Thoracic aorta (tissue), 2 donors: ENCODE results near the gene CDKN2AIP. TPM values are rescaled to one million over a fixed set of nuclear protein-coding genes. Genes with fewer than 3 reads are reported as not detected.
"Not testable (repeated sequence)": the region's sequence is repeated elsewhere in the genome, so short reads cannot be mapped to it uniquely, and the experiment has no call there.

Experiments used
- ATAC-seq: fragments of 150-250 bp; one replicate; pipeline ENCODE4 v1.8.0; 2017; ENCODE audit warnings: low read depth; ENCODE audit not compliant: insufficient number of reproducible peaks, low FRiP score
- DNase-seq: peaks from one replicate; pipeline ENCODE4 v3.0.0-alpha.2; 2020; ENCODE audit warnings: low spot score
- H3K27ac ChIP-seq, 2 donors: fragments of 200-600 bp; sonication (generic); 1 replicate in 1 of 2; 2 replicates in 1 of 2; pipeline ENCODE4 v1.5.1; 2016; ENCODE audit warnings: mild to moderate bottlenecking in 2 of 2, moderate library complexity in 2 of 2
- H3K27me3 ChIP-seq: fragments of 200-600 bp; sonication (generic); replicated peaks from 2 replicates; pipeline ENCODE4 v1.6.0; 2016; ENCODE audit warnings: mild to moderate bottlenecking; ENCODE audit not compliant: insufficient read depth
- H3K36me3 ChIP-seq: fragments of 200-600 bp; sonication (generic); one replicate; pipeline ENCODE4 v1.5.1; 2016
- H3K4me1 ChIP-seq, 2 donors: fragments of 200-600 bp; sonication (generic); 1 replicate in 1 of 2; 2 replicates in 1 of 2; pipeline versions ENCODE4 v1.5.1 to v1.6.0; 2016; ENCODE audit warnings: low read depth in 2 of 2, mild to moderate bottlenecking in 1 of 2; ENCODE audit not compliant: control insufficient read depth in 1 of 2
- H3K4me3 ChIP-seq: fragments of 200-600 bp; sonication (generic); 2 replicates; pipeline ENCODE4 v1.5.1; 2016; ENCODE audit warnings: mild to moderate bottlenecking
- H3K9me3 ChIP-seq: fragments of 200-600 bp; sonication (generic); 2 replicates; pipeline ENCODE4 v1.5.1; 2016
- total RNA-seq, 2 donors: library from RNA; depleted of rRNA; stranded (reverse); fragments of >200 nt; gene quantifications; one replicate each; pipeline versions ENCODE4 v1.1.0 to v1.2.3, GENCODE V29; 2016
- TF ChIP-seq, protein P1 (sequence below): fragments of 200-600 bp; sonication (generic); IDR thresholded peaks from one replicate; pipeline ENCODE4 v1.5.1; 2019; ENCODE audit warnings: antibody characterized with exemption

Gene CDKN2AIP
- total RNA-seq, 2 donors from 2014 or later = 12.9 to 20.5 TPM

DNA sequence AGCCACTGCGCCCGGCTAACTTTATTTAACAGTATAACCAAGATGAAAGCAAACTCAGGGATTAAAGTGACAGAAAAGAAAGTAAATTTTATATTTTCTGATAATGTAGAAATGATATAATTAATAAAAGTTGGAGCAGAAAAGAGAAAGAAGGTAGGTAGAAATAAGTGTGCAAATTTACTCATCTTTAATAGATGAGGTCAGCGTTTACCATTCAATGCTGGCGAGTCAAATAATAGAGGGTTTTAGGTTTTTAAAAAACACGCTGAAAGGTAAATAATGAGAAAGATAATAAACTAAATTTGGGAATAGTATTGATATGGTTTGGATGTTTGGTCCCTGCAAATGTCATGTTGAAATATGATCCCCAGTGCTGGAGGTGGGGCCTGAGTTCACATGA, 13.6 kb downstream of the CDKN2AIP start:
- Histone ChIP-seq H3K4me3 (no peak overlapping the region), H3K36me3 (no peaks in the 10 kb centered on the region), H3K9me3 (no peaks in the 10 kb centered on the region), H3K4me1 (no peaks in the 10 kb centered on the region), H3K27me3 (no peaks in the 10 kb centered on the region), H3K27ac (no peak overlapping the region)
- DNase-seq (no peak), ATAC-seq (no peak)
- TF ChIP-seq, protein P1, sequence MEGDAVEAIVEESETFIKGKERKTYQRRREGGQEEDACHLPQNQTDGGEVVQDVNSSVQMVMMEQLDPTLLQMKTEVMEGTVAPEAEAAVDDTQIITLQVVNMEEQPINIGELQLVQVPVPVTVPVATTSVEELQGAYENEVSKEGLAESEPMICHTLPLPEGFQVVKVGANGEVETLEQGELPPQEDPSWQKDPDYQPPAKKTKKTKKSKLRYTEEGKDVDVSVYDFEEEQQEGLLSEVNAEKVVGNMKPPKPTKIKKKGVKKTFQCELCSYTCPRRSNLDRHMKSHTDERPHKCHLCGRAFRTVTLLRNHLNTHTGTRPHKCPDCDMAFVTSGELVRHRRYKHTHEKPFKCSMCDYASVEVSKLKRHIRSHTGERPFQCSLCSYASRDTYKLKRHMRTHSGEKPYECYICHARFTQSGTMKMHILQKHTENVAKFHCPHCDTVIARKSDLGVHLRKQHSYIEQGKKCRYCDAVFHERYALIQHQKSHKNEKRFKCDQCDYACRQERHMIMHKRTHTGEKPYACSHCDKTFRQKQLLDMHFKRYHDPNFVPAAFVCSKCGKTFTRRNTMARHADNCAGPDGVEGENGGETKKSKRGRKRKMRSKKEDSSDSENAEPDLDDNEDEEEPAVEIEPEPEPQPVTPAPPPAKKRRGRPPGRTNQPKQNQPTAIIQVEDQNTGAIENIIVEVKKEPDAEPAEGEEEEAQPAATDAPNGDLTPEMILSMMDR = no peak

DNA sequence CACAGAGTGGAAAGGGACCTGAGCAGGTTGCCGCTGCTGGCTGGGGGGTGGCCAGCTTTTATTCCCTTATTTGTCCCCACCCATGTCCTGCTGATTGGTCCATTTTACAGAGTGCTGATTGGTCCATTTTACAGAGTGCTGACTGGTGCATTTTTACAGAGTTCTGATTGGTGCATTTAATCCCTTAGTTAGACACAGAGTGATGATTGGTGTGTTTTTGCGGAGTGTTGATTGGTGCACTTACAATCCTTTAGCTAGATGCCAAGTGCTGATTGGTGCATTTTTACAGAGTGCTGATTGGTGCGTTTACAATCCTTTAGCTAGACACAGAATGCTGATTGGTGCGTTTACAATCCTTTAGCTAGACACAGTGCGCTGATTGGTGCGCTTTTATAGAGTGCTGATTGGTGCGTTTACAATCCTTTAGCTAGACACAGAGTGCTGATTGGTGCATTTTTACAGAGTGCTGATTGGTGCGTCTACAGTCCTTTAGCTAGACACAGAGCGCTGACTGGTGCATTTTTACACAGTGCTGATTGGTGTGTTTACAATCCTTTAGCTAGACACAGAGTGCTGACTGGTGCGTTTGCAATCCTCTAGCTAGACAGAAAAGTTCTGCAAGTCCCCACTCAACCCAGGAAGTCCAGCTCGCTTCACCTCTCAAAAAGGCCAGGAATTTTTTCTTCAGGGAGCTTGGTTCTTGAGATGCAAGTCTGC, 19.6 kb downstream of the CDKN2AIP start:
- not testable (repeated sequence) for H3K4me1 ChIP-seq, H3K36me3 ChIP-seq, ATAC-seq, H3K27me3 ChIP-seq, H3K9me3 ChIP-seq, DNase-seq, H3K27ac ChIP-seq, H3K4me3 ChIP-seq

DNA sequence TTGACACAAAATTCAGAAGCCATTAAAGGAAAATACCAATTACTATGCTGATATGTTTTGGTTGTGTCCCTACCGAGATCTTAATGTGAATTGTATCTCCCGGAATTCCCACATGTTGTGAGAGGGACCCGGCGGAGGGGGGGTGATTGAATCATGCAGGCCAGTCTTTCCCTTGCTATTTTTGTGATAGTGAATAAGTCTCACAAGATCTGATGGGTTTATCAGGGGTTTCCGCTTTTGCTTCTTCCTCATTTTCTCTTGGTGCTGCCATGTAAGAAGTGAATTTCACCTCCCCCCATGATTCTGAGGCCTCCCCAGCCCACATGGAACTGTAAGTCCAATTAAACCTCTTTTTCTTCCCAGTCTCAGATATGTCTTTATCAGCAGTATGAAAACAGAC, 21.4 kb downstream of the CDKN2AIP start:
- not testable (repeated sequence) for H3K36me3 ChIP-seq, H3K4me1 ChIP-seq, ATAC-seq, H3K9me3 ChIP-seq, DNase-seq, H3K27ac ChIP-seq, H3K4me3 ChIP-seq, H3K27me3 ChIP-seq

DNA sequence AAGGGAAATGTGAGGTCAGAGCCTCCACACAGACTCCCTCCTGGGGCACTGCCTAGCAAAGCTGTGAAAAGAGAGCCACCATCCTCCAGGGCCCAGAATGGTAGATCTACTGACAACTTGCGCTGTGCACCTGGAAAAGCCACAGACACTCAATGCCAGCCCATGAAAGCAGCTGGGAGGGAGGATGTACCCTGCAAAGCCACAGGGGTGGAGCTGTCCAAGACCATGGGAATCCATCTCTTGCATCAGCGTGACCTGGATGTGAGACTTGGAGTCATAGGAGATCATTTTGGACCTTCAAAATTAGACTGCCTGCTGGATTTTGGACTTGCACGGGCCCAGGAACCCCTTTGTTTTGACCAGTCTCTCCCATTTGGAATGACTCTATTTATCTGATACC, 22.8 kb downstream of the CDKN2AIP start:
- TF ChIP-seq, protein P1 = no peak
- Histone ChIP-seq H3K36me3 (no peaks in the 10 kb centered on the region), H3K4me1 (no peaks in the 10 kb centered on the region), H3K9me3 (no peaks in the 10 kb centered on the region), H3K27me3 (no peaks in the 10 kb centered on the region), H3K27ac (no peak overlapping the region), H3K4me3 (no peak overlapping the region)
- DNase-seq (no peak), ATAC-seq (no peak)

DNA sequence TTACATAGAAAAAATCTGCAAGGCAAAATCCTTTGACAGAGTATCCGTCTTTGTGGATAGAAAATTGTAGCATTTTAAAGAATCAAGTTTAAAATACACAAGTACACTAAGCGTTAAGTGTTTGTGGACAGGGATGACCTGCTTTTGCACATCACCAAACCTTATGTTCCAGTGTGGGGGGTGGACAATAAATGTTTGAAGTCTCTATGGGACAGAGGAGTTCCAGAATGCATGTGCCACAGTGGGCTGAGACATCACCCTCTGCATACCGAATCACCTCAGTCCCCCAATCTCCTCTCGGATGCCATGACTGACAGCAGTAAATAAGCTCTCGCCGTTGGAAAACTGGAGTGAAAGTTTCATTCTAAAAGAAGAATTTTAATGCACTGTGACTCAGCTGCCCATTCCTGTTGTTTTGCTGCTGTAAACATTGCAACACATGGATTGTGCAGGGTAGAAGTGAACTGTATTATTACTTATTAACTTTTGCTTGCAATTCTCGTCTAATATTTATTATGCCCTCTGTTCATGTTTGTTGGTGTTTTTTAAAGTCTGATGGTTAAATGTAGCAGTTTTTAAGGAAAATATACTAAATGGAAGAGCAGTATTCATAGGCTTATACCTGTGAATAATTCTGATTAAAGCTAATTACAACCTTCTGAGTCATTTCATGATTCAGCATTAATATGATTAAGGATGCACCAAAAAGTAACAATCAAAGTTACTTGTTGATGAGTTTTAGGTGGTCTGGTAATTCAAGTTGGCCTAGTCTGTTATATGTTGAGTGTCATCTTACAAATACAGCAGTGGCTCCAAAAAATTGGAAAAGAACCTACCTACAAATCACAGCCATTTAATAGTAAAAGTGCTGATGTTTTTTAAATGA, 24.0 kb downstream of the CDKN2AIP start:
- Histone ChIP-seq H3K36me3 (no peaks in the 10 kb centered on the region), H3K27me3 (no peaks in the 10 kb centered on the region), H3K4me3 (no peak overlapping the region), H3K4me1 (no peaks in the 10 kb centered on the region), H3K27ac (no peak overlapping the region), H3K9me3 (no peaks in the 10 kb centered on the region)
- ATAC-seq (no peak), DNase-seq (no peak)
- TF ChIP-seq, protein P1 = no peak

DNA sequence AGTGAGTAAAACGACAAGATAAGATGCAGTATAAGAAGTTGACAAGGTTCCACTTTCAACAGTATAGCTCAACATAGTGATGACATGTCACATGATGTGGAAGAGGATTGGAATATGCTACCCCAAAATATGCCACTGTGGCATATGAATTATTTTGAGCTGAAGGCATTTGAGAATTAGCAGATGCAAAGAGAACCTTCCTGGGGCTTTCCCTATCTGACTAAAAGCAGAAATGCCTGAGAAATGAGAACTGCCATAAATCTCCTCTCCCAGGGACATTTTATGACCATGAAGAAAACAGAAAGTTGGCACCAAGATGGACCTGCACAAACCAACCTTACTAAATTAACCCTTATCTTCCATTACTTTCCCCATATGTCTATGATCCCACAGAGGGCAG, 24.8 kb downstream of the CDKN2AIP start:
- ATAC-seq (no peak), DNase-seq (no peak)
- no peaks in the 10 kb centered on the region for H3K36me3 ChIP-seq
- TF ChIP-seq, protein P1 = no peak
- no peak overlapping the region for H3K27ac ChIP-seq
- H3K9me3 ChIP-seq = no peaks in the 10 kb centered on the region
- H3K27me3 ChIP-seq = no peaks in the 10 kb centered on the region
- H3K4me3 ChIP-seq = no peak overlapping the region
- H3K4me1 ChIP-seq = no peaks in the 10 kb centered on the region
